Liver (tissue), 9 donors: ENCODE results near the gene NRIP1. TPM values are rescaled to one million over a fixed set of nuclear protein-coding genes. Genes with fewer than 3 reads are reported as not detected.

Experiments used
- DNase-seq: peaks from one replicate; pipeline ENCODE4 v3.0.0-alpha.2; 2017; ENCODE audit warnings: low spot score
- H3K27ac ChIP-seq, 2 donors: one replicate each; pipeline ENCODE4 v1.7.0; 2013; ENCODE audit warnings: inconsistent platforms in 2 of 2, low read length in 2 of 2, control low read depth in 1 of 2, low read depth in 1 of 2, mild to moderate bottlenecking in 1 of 2
- H3K27me3 ChIP-seq, 4 donors: one replicate each; pipeline versions ENCODE4 v1.6.1 to v1.7.0; 2013; ENCODE audit warnings: low read length in 3 of 4, inconsistent platforms in 1 of 4, mild to moderate bottlenecking in 1 of 4, moderate library complexity in 1 of 4; ENCODE audit not compliant: control insufficient read depth in 4 of 4, insufficient read depth in 4 of 4
- H3K36me3 ChIP-seq, 4 donors: one replicate each; pipeline versions ENCODE4 v1.6.1 to v1.7.0; 2013; ENCODE audit warnings: low read length in 3 of 4, mild to moderate bottlenecking in 3 of 4, low read depth in 1 of 4, moderate library complexity in 1 of 4; ENCODE audit not compliant: control insufficient read depth in 4 of 4, insufficient read depth in 3 of 4
- H3K4me1 ChIP-seq, 4 donors: one replicate each; pipeline versions ENCODE4 v1.6.1 to v1.7.0; 2013; ENCODE audit warnings: low read length in 3 of 4, mild to moderate bottlenecking in 3 of 4, moderate library complexity in 1 of 4; ENCODE audit not compliant: control insufficient read depth in 4 of 4, insufficient read depth in 4 of 4
- H3K4me3 ChIP-seq, 3 donors: one replicate each; pipeline versions ENCODE4 v1.6.1 to v1.7.0; 2013; ENCODE audit warnings: low read length in 3 of 3, control low read depth in 1 of 3, low read depth in 1 of 3, mild to moderate bottlenecking in 1 of 3
- H3K9ac ChIP-seq, 2 donors: one replicate each; pipeline ENCODE4 v1.7.0; 2013; ENCODE audit warnings: low read length in 2 of 2, mild to moderate bottlenecking in 2 of 2, moderate library complexity in 2 of 2, control low read depth in 1 of 2, low read depth in 1 of 2
- H3K9me3 ChIP-seq, 4 donors: one replicate each; pipeline versions ENCODE4 v1.6.1 to v1.7.0; 2013; ENCODE audit warnings: low read length in 3 of 4; ENCODE audit not compliant: control insufficient read depth in 4 of 4
- CTCF ChIP-seq: fragments of 150-350 bp; IDR thresholded peaks from 2 replicates; pipeline ENCODE4 v1.5.1; 2017; ENCODE audit warnings: improper control_type of control experiment, low read depth, low read length; ENCODE audit not compliant: missing input control
- FOXA1 ChIP-seq: IDR thresholded peaks from 2 replicates; pipeline ENCODE4 v1.6.1; 2016; ENCODE audit warnings: antibody characterized with exemption
- GABPA ChIP-seq, 2 donors: IDR thresholded peaks in 1 of 2; conservative IDR thresholded peaks in 1 of 2; 2 replicates each; pipeline ENCODE4 v1.6.1; 2016; ENCODE audit warnings: antibody characterized with exemption in 2 of 2, mild to moderate bottlenecking in 1 of 2, moderate library complexity in 1 of 2
- HNF4A ChIP-seq, 2 donors: conservative IDR thresholded peaks; 2 replicates each; pipeline ENCODE4 v1.6.1; 2016; ENCODE audit warnings: antibody characterized with exemption in 2 of 2, mild to moderate bottlenecking in 2 of 2
- JUND ChIP-seq, 2 donors: IDR thresholded peaks; 2 replicates each; pipeline ENCODE4 v1.6.1; 2016; ENCODE audit warnings: antibody characterized with exemption in 2 of 2
- MAX ChIP-seq: IDR thresholded peaks from 2 replicates; pipeline ENCODE4 v1.6.1; 2016; ENCODE audit warnings: antibody characterized with exemption
- NR2F2 ChIP-seq: IDR thresholded peaks from 2 replicates; pipeline ENCODE4 v1.6.1; 2016; ENCODE audit warnings: antibody characterized with exemption
- RAD21 ChIP-seq, 2 donors: IDR thresholded peaks; 2 replicates each; pipeline ENCODE4 v1.6.1; 2016; ENCODE audit warnings: antibody characterized with exemption in 2 of 2, mild to moderate bottlenecking in 2 of 2
- REST ChIP-seq: IDR thresholded peaks from 2 replicates; pipeline ENCODE4 v1.6.1; 2016; ENCODE audit warnings: antibody characterized with exemption, mild to moderate bottlenecking
- TAF1 ChIP-seq: conservative IDR thresholded peaks from 2 replicates; pipeline ENCODE4 v1.6.1; 2016; ENCODE audit warnings: antibody characterized with exemption, mild to moderate bottlenecking
- ZBTB33 ChIP-seq: IDR thresholded peaks from 2 replicates; pipeline ENCODE4 v1.6.1; 2016; ENCODE audit warnings: antibody characterized with exemption
- WGBS: extraction: QIAGEN DNeasy Blood & Tissue Kit; methylation state at CpG from one replicate; pipeline ENCODE4 v1.1.7; 2013; 5-methylcytosine and 5-hydroxymethylcytosine counted together
- polyA plus RNA-seq, 2 donors: library from polyadenylated mRNA; stranded (reverse) in 1 of 2; unstranded in 1 of 2; fragments of 200-250 nt in 1 of 2; fragments of >200 nt in 1 of 2; fragmentation: Nextera tagmentation in 1 of 2; extraction: Ambion mirVana in 1 of 2; gene quantifications; one replicate each; pipeline versions ENCODE4 v1.2.1 to v1.2.3, GENCODE V29; 2013 to 2015
- total RNA-seq, 2 donors: library from RNA; depleted of rRNA; stranded (reverse); fragments of >200 nt; gene quantifications; one replicate each; pipeline ENCODE4 v1.2.3, GENCODE V29; 2014
- donor health status: healthy.
- donor health status: healthy.
- donor health status: healthy.
- donor health status: healthy.
- donor health status: healthy.

NRIP1 gene
- total and polyA plus RNA-seq, 4 donors = 3.8 to 28.4 (median 12.6) TPM

- Histone ChIP-seq H3K9me3 (no peaks in the 10 kb centered on the region), H3K4me3 (no peak overlapping the region), H3K27ac (no peak overlapping the region), H3K36me3 (peaks cover 0 to 3% (median 2%) of the 10 kb centered on the region in 4 donors), H3K9ac (no peak overlapping the region), H3K27me3 (no peaks in the 10 kb centered on the region), H3K4me1 (peaks cover 2 to 27% (median 9%) of the 10 kb centered on the region in 4 donors)
- no peak for DNase-seq
- WGBS = 65% methylated on average over 1 of the region's 1 CpG
- TF ChIP-seq MAX (no peak), JUND (IDR thresholded peaks at IDR 0.05) (no peak)
Observed at GRCh38 chr21:15036189-15036588, 28.6 kb downstream of the NRIP1 start.

GRCh38 chr21:15034126-15034853, 30.5 kb downstream of the NRIP1 start:
- peaks cover 2 to 27% (median 9%) of the 10 kb centered on the region in 4 donors for H3K4me1 ChIP-seq
- no peaks in the 10 kb centered on the region for H3K9me3 ChIP-seq
- H3K27ac ChIP-seq = no peak overlapping the region
- H3K4me3 ChIP-seq = no peak overlapping the region
- peaks cover 0 to 4% (median 0%) of the 10 kb centered on the region in 4 donors for H3K36me3 ChIP-seq
- no peak for DNase-seq
- no peak overlapping the region for H3K9ac ChIP-seq
- no peak for TF ChIP-seq CTCF
- no peak for TF ChIP-seq FOXA1
- TF ChIP-seq JUND (IDR thresholded peaks at IDR 0.05) = no peak
- TF ChIP-seq RAD21 (IDR thresholded peaks at IDR 0.05) = no peak
- TF ChIP-seq ZBTB33 = no peak
- no peak for TF ChIP-seq GABPA (IDR thresholded peaks at IDR 0.05 in 1 of 2, conservative IDR thresholded peaks at IDR 0.05 in 1 of 2)
- no peak for TF ChIP-seq REST
- no peak for TF ChIP-seq TAF1
- no peak for TF ChIP-seq HNF4A (conservative IDR thresholded peaks at IDR 0.05)
- TF ChIP-seq NR2F2 = no peak
- no peaks in the 10 kb centered on the region for H3K27me3 ChIP-seq
- 44% methylated on average over 2 of the region's 2 CpGs for WGBS
